Activated CD8-positive, alpha-beta memory T cell treated with anti-CD3 and anti-CD28 coated beads for 48 hours (primary cell): Measurements from ENCODE around the gene RHOV.

ENCODE experiments used
- DNase-seq, 3 experiments: peaks; one replicate each; pipeline ENCODE4 v3.0.0-alpha.2; 2020; ENCODE audit warnings: low read depth in 2 of 3, low spot score in 2 of 3

Gene RHOV

GRCh38 chr15:40904552-40905201, 30.6 kb upstream of the RHOV start:
- no peak for DNase-seq

- DNase-seq = no peak
These were observed 28.8 kb upstream of the RHOV start for GRCh38 chr15:40902605-40903561.

- no peak for DNase-seq
These were observed 27.0 kb upstream of the RHOV start for GRCh38 chr15:40901053-40901443.

- no peak for DNase-seq
These were observed 26.4 kb upstream of the RHOV start for GRCh38 chr15:40900256-40901052.

GRCh38 chr15:40899536-40900207, 25.6 kb upstream of the RHOV start:
- no peak for DNase-seq

- peak in 2 of 3 experiments; percentile 23 to 35 for DNase-seq
These were observed 20.8 kb upstream of the RHOV start for GRCh38 chr15:40894681-40895448.

GRCh38 chr15:40893733-40894680, 20.0 kb upstream of the RHOV start, which contains the start of gene VPS18:
TSS of gene VPS18 (plus strand) at chr15:40894450. CDS start at chr15:40894769, 319 bp downstream.
- peak; percentile 95 to 100 (median 99) for DNase-seq

GRCh38 chr15:40893019-40893670, 19.1 kb upstream of the RHOV start:
- DNase-seq = no peak

GRCh38 chr15:40892447-40893012, 18.5 kb upstream of the RHOV start:
- DNase-seq = no peak

- no peak for DNase-seq
These were observed 17.9 kb upstream of the RHOV start for GRCh38 chr15:40891810-40892446.

GRCh38 chr15:40891138-40891537, 17.1 kb upstream of the RHOV start:
- no peak for DNase-seq

- no peak for DNase-seq
These were observed 15.1 kb upstream of the RHOV start for GRCh38 chr15:40889112-40889511.

GRCh38 chr15:40886586-40886985, 12.6 kb upstream of the RHOV start:
- DNase-seq = no peak

- no peak for DNase-seq
These were observed 7.3 kb upstream of the RHOV start for GRCh38 chr15:40881351-40881750.

GRCh38 chr15:40879609-40880008, 5.6 kb upstream of the RHOV start:
- no peak for DNase-seq

- DNase-seq = no peak
These were observed 4.8 kb upstream of the RHOV start for GRCh38 chr15:40878785-40879184.

- DNase-seq = no peak
These were observed 3.7 kb upstream of the RHOV start for GRCh38 chr15:40877694-40878093.
